SIG-M5 treated with dmso at 0.1 percent for 504 hours (cell line): ENCODE data around the gene C13orf42.

ENCODE experiments used
- DNase-seq: peaks from one replicate; lab custom pipeline; 2025; ENCODE audit not compliant: unreplicated experiment; lab: John Stamatoyannopoulos, UW

The C13orf42 gene

DNA sequence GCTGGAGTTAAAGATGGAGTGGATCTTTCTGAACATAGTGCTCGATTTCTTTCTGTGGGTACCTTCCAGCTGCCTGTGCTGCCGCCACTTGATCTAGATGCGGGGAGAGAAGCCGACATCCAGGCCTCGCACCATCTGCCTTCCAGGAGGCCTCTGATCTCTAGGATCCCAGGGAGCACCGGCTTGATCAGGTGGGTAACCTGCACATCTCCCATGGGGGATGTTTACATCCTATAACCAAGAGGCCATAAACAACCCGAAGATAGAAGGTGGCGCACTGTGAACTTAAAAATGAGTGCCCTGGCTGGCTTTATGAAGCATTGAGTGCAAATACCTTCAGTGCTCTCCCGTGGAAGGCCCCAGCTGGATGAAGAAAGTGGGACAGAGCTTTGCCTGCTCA, at the start of gene C13orf42:
TSS of gene C13orf42 (minus strand) at position 101 of the 400 bp plus-strand sequence. CDS start at position 36, 65 bp downstream.
- no peak for DNase-seq

DNA sequence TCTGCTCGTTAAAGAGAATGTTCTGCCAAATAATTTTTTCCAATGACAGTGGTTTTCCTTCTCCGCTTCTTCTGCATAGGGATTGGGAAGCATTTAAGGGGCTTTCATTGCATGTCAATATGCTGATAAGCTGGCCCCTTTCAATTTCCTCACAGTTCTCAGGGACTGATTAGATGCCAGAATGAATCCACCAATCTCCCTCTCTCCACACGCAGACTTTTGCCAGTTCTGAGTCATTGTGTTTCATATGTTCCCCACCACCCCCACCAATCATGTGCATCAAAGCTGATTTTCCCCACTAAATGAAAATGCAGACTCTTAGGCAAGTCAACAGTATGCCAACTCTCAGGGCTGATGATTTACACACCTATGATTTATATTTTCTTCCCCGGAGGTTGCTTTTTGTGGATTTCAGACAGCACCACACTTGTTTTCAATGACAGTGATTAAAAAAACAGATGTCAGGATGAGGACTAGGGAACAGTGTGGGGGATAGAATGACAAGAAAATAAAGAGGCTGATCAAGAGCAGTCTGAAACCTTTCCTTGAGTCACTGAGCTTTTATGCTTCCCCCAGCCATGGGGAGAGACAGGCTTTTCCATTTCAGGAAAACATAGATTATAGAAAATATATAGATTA, 47.9 kb upstream of the C13orf42 start:
- no peak for DNase-seq

DNA sequence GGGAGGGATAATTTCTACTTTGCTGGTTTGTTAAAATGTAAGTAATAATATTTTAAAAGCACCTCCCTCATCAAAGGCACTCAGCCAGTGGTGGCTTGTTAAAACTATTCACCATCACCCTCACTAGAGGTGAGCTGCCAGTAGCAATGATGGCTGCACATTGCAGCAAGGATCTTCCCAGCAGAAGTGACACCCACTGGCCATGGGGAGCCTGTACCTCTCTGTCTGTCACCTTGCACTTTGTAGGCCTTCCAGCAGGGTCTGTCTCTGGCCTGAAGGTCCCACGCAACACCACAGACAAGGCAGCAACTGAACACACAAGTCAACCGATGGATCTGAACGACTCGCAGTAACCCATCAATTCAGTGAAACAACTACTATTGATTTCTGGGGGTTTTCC, 47.3 kb upstream of the C13orf42 start:
- DNase-seq, result no peak

DNA sequence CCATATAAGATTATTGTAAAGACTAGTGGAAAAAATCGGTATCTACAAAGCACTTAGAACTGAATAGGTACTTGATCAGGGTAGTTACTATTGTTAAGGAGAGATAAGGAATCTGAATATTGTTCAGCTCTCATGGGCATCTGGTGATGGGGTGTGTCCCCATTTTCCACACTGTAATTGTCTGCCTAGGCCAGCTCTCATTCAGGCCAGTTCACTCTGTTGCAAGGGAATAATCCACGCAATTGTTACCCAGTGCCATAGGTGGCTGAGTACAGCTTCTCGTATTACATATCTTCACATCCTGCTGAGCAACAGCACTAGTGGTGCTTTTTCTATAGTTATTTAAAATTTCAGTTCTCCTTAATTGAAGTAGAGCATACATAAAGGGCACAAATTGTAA, 45.6 kb upstream of the C13orf42 start:
- no peak for DNase-seq

DNA sequence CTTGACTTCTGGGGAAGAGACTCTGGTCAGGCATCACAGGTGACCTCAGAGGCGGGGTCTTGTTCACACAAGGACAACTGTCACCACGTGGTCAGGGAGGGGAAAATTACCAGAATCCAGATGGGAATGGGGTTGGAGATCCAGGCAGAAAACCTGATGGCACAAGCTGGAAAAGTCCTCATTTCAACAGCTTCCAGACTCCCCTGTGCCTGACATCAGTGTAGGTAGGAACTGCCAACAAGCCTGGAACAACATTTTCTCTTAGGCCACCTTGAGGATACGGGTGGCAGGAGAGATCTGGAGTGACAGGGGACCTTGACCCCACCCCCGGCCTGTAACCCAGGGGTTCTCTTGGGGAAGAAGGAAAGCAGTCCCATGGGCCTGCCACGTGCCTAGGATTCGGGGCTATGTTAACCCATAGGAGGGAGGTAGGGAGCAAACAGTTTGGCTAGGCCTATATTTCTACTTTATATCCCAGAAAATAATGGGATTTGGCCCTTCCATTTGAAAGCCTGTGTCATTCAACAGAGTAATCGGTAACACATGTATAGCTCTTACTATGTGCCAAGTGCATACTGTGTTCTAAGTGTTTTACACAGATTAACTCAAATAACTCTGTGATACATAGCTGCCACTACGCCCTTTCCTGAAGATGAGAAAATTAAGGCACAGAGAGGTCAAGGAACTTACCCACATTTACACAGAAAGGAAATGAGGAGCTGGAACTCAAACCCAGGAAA, 44.9 kb upstream of the C13orf42 start:
- no peak for DNase-seq

DNA sequence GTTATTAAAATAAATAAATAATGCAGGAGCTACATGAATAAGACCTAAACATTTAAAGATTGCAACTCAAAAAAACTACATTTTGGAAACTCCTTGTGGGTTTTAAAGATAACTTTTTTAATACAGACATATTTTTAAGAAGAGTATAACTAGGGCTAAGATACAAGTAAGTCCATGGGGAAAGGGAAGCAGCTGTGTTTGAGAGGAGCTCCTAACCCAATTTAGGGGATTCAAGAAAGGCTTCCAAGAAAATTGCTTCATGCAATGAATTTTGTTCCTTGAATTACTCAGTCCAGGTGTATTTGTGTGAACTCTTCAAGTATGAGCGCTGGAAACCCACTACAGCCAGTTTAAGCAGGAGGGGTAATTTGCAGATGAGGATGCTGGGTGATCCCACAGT, 44.1 kb upstream of the C13orf42 start:
- no peak for DNase-seq

DNA sequence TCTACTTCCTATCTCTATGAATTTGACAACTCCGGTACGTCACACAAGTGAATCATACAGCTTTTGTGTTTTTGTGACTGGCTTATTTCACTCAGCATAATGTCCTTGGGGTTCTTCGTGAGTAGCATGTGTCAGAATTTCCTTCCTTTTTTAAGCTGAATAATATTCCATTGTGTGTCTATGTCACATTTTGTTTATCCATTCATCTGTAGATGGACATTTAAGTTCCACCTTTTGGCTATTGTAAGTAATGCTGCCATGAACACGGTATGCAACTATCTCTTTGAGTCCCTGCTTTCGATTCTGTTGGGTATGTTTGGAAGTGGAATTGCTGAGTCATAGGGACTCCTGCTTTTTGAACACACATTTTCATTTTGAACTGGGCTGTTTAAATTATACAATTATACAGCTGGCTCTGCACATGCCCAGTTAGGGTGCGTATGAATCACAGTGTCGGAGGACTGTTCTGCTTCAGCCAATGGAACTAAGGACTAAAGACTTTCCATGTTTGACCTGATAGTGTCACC, 43.0 kb upstream of the C13orf42 start:
- no peak for DNase-seq

DNA sequence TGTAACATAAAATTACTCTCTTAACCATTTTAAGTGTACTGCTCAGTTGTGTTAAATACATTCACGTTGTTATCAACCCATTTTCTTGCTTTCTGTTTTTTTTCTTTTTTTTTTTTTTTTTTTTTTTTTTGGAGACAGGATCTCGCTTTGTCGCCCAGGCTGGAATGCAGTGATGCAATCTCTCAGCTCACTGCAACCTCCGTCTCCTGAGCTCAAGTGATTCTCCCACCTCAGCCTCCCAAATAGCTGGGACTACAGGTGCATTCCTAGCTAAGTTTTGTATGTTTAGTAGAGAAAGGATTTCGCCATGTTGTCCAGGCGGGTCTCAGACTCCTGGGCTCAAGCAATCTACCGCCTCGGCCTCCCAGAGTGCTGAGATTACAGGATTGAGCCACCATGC, 42.5 kb upstream of the C13orf42 start:
- DNase-seq, result no peak

DNA sequence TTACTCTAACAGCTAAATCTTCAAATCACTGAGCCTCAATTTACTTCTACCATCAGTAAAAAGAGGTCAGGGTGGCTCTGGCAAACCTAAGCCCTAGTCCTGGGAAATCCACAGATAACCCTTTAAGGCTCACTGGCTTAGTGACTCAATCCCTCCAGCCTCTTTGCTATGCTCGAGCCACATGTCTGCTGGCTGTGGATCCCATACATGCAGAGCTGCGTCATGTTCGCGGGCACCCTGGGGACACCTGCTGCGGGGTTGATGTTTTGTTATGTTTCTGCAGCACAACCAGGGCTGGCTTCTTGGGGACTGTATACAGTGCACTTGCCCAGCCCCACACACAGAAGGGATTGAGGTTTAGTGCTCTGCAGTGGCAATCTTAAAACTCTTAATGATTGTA, 41.6 kb upstream of the C13orf42 start:
- DNase-seq, result no peak

DNA sequence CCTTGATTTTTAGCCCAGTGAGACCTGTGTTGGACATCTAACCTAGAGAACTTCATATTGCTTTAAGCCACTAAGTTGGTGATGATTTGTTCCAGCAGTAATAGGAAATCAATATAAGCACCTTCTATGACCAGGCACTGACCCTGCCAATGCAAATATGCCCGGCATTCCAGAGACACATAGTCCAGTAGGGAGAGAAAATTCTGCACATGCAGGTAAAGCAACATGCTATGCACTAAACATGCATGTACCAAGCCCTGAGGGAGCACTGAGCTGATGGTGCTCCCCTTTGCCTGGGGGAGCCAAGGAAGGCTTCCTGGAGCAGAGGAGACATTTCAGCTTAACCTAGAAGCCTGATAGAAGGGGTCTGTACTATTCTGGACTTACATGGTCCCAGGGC, 40.4 kb upstream of the C13orf42 start:
- no peak for DNase-seq

DNA sequence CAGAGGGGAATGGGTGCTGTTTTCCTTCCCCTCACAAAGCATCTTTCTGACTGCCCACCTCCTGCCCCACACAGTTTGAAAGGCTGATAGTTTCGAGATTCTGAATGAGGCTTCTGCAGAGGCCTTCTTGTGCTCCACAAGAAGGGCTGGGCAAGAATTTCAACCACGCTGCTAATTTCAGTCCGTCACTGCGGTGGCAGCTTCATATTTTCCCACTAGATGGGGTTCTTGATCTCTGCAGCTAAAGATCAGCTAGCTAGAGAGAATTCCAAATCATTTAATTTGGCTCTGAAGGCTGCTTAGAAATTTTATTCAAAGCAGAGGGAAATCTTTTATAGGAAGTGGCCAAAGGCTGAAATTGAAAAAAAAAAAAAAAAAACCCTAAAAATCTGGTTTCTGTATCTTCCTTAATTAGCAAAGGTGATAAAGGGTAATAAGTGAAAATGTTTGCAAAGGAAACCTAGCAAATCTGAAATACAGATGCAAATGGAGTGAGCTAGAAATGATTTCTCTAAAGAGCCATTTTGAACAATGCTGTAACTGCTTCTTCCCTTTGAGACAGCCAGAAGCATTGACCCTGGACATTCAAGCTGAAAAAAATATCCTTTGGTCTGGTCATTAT, 38.0 kb upstream of the C13orf42 start:
- DNase-seq, result peak; percentile 44

DNA sequence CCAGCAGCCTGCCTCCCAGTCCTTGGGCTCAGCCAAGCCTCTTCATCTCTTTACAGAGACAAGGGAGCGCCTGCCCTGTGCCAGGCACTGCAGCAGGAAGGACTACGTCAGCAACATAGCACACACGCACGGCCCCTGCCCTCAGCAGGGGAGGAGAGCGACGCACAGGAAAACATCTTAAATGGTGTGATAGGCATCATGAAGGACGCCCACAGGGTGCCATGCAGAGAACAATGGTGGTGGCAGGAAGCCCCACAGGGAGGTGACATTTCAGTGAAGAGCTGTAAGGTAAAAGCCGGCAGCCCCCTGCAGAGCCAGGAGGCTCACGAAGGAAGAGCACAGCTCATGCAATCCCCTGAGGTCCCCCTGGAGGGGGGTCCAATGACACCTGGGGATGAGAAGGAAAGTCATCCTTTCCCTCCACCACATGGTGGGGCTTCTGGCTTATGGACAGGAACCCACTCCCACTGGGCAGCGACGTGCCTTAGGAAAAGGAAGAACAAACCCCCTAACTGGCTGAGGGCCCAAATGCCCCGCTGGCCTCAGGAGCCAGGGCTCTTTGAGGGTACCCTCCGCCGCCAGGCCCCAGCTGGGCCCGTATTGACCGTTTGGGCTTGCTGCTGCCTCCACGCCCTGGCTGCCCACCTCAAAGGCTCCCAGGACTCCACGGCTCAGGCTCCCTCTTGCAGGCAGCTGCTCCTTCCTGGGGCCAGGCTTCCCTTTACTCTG, 37.3 kb upstream of the C13orf42 start:
- DNase-seq, result no peak

DNA sequence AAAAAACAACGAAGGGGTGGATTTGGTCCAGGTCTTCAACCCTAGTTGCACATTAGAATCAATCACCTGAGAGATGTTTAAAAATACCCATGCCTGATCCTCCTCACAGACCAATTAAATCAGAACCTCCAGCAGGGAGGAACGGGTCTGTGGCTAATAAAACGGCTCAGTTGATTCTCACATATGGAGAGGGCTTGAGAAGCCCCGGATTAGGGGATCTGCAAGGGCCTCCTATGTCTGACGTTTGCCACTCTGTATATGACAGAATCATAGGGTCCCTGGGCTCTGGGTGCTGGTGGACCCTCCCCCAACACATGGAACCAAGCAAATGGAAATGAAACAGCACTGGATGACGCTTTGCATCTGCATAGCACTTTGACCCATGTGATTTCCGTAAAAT, 36.7 kb upstream of the C13orf42 start:
- no peak for DNase-seq

DNA sequence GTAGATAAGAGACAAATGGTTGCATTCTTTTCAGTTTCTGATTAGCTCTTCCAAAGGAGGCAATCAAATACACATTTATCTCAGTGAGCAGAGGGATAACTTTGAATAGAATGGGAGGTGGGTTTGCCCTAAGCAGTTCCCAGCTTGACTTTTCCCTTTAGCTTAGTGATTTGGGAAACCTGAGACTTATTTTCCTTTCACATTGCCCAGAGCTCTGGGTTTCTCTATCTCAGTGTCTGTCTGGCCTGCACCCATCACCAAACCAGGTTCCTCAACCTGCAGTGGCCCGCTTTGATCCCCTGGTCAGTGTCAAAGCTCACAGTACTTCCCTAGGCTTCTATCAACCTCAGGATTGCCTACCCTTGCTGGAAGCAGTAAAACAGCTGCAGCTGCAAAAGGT, 35.6 kb upstream of the C13orf42 start:
- DNase-seq, result no peak

DNA sequence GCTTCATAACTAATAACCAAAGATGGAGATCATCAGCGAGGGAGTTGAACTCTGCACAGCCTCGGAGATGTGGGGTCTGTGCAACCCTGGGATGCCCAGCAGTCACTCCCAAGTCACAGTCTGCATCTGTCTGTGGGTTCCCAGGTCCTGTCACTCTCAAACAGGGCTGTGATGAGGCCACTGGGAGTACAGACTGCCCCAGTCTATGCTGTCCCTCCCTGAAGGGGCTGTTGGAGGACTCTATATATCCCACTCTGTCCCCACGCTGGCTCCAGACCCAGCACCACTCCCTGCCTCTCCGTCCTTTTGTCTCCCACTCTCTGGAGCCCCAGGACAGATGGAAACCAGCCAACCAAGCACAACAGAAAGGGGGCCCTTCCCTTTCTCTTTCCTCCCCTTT, 26.2 kb upstream of the C13orf42 start:
- DNase-seq, result no peak

DNA sequence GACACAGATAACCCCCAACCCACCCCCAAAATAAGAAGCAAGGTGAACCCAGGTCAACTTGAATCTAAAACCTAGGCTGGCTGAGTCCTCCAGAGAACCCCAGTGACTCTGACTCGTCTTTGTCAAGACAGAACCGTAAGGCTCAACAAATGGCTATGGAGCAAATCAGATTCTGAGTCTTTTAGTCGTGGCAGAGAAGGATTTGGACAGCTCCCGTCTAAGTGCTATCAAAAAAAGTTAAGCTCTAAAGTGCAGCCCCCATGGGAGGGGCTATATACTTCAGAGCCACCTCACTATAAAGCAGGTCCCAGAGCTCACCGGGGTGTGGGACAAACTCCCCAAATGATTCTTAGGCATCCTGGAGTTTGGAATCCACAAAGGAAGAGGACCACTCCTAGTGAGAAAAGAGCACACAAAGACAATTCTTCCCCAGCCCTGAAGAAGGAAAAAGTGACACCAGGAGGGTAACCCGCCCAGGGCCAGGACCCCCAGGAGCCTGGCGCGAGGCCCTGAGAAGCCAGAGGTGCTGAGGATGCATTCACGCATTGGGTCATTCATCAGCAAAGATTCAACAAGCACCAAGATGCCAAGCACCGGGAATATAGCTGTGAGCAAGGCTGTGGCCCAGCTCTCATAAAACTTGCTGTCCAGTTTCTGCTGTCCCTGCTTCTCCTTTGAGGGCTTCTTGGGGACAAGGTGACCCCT, 25.4 kb upstream of the C13orf42 start:
- no peak for DNase-seq

DNA sequence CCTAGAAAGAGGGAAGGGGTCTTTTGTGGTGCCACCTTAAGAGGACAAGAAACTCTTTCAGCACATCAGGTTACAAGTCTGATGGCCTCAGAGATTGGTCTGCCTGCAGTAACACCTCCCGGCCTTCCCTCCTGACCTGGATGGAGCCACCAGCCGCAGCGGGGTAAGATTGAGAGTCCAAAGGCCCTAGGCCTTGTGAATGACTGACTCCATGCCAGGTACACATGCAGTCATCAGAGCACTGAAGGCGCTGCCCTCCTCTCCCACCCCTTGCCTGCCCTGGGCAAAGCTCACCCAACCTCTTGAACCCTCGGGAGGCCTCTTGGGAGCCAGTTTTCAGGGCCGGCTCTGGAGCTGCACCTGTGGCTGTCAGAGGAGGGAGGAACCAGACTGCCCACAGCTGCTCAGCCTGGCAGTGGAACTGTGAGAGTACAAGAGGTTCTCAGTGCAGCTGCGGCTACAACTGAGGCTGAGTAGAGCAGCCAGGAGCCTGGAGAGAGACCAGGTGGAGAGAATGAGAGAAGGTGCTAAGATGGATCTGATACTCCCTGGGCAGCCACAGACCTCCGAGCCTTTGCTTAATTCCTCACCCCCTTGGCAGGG, 23.8 kb upstream of the C13orf42 start:
- no peak for DNase-seq

DNA sequence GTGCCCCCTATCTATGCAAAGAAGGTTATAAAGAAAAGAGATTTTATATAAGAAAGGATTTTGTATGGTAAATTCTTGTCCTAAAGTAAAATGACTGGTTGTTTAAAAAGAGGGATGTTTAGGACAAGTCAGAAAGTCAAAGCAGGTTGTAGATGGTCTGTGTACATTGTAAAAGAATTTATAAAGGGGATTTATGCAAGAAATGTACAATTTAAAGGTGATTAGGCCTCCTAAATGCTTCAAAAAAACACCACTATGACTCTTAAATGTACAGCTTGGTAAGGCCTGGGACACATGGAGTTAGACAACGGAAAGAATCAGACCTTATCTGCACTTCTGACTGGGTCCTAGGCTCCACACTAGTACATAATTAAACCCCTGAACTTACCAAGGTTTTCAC, 19.3 kb upstream of the C13orf42 start:
- DNase-seq, result no peak

DNA sequence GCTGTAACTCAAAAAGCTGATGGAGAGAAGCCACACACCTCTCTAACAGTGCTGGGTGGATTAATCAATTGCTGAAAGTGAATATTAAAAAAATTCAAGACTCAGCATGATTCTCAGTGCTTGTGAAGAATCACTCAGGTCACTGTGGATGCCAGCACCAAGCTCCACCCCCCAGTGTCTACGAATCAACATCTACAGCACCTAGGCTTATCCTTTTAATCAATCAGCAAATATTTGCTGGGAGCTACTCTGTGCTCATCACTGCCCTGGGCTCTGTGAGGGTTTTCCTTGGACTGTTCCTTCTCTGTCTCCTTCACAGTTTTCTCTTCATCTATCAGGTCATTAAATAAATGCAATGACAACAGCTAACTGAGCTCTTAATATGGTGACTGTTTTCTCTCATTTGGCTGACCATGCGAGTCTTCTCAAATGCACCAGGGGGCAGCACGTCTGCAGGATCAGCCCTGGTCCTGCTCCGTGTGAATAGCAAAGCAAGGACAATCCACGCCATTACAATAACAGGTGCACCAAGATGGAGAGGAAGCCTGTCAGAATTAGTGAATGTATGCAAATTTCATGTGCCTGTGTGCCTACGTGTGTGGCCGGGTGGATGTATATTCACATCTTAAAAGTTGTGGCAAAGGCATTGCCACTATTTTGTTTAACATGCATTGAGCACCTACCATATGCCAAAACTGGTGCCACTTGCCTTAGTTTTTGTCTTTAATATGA, 14.6 kb upstream of the C13orf42 start:
- DNase-seq, result peak; percentile 71
